ENCODE results near the gene XPNPEP3. TPM values are rescaled to one million over a fixed set of nuclear protein-coding genes. Genes with fewer than 3 reads are reported as not detected.

The XPNPEP3 gene
- total RNA-seq, 1 experiment from 2014 or later = 5.8 TPM

GRCh38 chr22:40958299-40958698, 101.4 kb downstream of the XPNPEP3 start:
- Histone ChIP-seq H3K4me3 (no peak overlapping the region), H3K27me3 (no peaks in the 10 kb centered on the region), H3K36me3 (peaks cover 76% of the 10 kb centered on the region), H3K9me3 (no peaks in the 10 kb centered on the region)
- DNase-seq = no peak

GRCh38 chr22:40960145-40960544, 103.2 kb downstream of the XPNPEP3 start:
- Histone ChIP-seq H3K36me3 (peaks cover 75% of the 10 kb centered on the region), H3K4me3 (no peak overlapping the region), H3K27me3 (no peaks in the 10 kb centered on the region), H3K9me3 (no peaks in the 10 kb centered on the region)
- DNase-seq = no peak

GRCh38 chr22:40965936-40966725, 109.2 kb downstream of the XPNPEP3 start:
- Histone ChIP-seq H3K27me3 (no peaks in the 10 kb centered on the region), H3K9me3 (no peaks in the 10 kb centered on the region), H3K36me3 (peaks cover 75% of the 10 kb centered on the region), H3K4me3 (no peak overlapping the region)
- no peak for DNase-seq

- H3K4me3 ChIP-seq = no peak overlapping the region
- peaks cover 73% of the 10 kb centered on the region for H3K36me3 ChIP-seq
- DNase-seq = no peak
- no peaks in the 10 kb centered on the region for H3K27me3 ChIP-seq
- no peaks in the 10 kb centered on the region for H3K9me3 ChIP-seq
Measured at GRCh38 chr22:40966726-40967085, 109.8 kb downstream of the XPNPEP3 start.

GRCh38 chr22:40967111-40967760, 110.3 kb downstream of the XPNPEP3 start:
- Histone ChIP-seq H3K36me3 (peaks cover 68% of the 10 kb centered on the region), H3K27me3 (no peaks in the 10 kb centered on the region), H3K4me3 (no peak overlapping the region), H3K9me3 (no peaks in the 10 kb centered on the region)
- no peak for DNase-seq

GRCh38 chr22:40972587-40972986, 115.6 kb downstream of the XPNPEP3 start:
- H3K36me3 ChIP-seq = peaks cover 31% of the 10 kb centered on the region
- no peak overlapping the region for H3K4me3 ChIP-seq
- H3K9me3 ChIP-seq = no peaks in the 10 kb centered on the region
- no peak for DNase-seq
- H3K27me3 ChIP-seq = no peaks in the 10 kb centered on the region

- H3K4me3 ChIP-seq = no peak overlapping the region
- no peak for DNase-seq
- no peaks in the 10 kb centered on the region for H3K27me3 ChIP-seq
- no peaks in the 10 kb centered on the region for H3K9me3 ChIP-seq
- H3K36me3 ChIP-seq = peaks cover 28% of the 10 kb centered on the region
Measured at GRCh38 chr22:40973144-40973543, 116.2 kb downstream of the XPNPEP3 start.

- no peak overlapping the region for H3K4me3 ChIP-seq
- no peaks in the 10 kb centered on the region for H3K27me3 ChIP-seq
- no peaks in the 10 kb centered on the region for H3K9me3 ChIP-seq
- peaks cover 15% of the 10 kb centered on the region for H3K36me3 ChIP-seq
- DNase-seq = no peak
Measured at GRCh38 chr22:40975366-40975765, 118.4 kb downstream of the XPNPEP3 start.

- Histone ChIP-seq H3K4me3 (no peak overlapping the region), H3K36me3 (peaks cover 6% of the 10 kb centered on the region), H3K9me3 (no peaks in the 10 kb centered on the region), H3K27me3 (no peaks in the 10 kb centered on the region)
- no peak for DNase-seq
Measured at GRCh38 chr22:40976866-40977700, 120.1 kb downstream of the XPNPEP3 start.

- H3K27me3 ChIP-seq = no peaks in the 10 kb centered on the region
- H3K4me3 ChIP-seq = no peak overlapping the region
- H3K9me3 ChIP-seq = no peaks in the 10 kb centered on the region
- no peaks in the 10 kb centered on the region for H3K36me3 ChIP-seq
- DNase-seq = no peak
Measured at GRCh38 chr22:40979198-40979597, 122.2 kb downstream of the XPNPEP3 start.

- Histone ChIP-seq H3K27me3 (no peaks in the 10 kb centered on the region), H3K4me3 (no peak overlapping the region), H3K9me3 (no peaks in the 10 kb centered on the region), H3K36me3 (no peaks in the 10 kb centered on the region)
- DNase-seq = no peak
Measured at GRCh38 chr22:40979871-40980270, 122.9 kb downstream of the XPNPEP3 start.

Other genes with a start within 250 kb of the XPNPEP3 start
- 30.7 and 52.0 TPM in 2 replicates for gene MRTFA, start 220.4 kb upstream of the XPNPEP3 start, total RNA-seq (2014; rRNA removed; shearing (Covaris generic); ENCODE audit: low replicate concordance)
- not detected in 2 replicates for gene MCHR1, start 177.7 kb upstream of the XPNPEP3 start, total RNA-seq (2014; rRNA removed; shearing (Covaris generic); ENCODE audit: low replicate concordance)
- 46.8 and 50.8 TPM in 2 replicates for gene SLC25A17, start 37.8 kb upstream of the XPNPEP3 start, total RNA-seq (2014; rRNA removed; shearing (Covaris generic); ENCODE audit: low replicate concordance)
- gene ST13, start 509 bp upstream of the XPNPEP3 start, total RNA-seq (2014; rRNA removed; shearing (Covaris generic); ENCODE audit: low replicate concordance) = 314 and 355 TPM in 2 replicates
- gene DNAJB7, start 5.0 kb downstream of the XPNPEP3 start, total RNA-seq (2014; rRNA removed; shearing (Covaris generic); ENCODE audit: low replicate concordance) = not detected in 2 replicates
- gene RBX1, start 94.2 kb downstream of the XPNPEP3 start, total RNA-seq (2014; rRNA removed; shearing (Covaris generic); ENCODE audit: low replicate concordance) = 92.9 and 124 TPM in 2 replicates
- gene EP300, start 235.4 kb downstream of the XPNPEP3 start, total RNA-seq (2014; rRNA removed; shearing (Covaris generic); ENCODE audit: low replicate concordance) = 10.9 and 11.0 TPM in 2 replicates

Data from MG63 (cell line).